ENCODE data around the gene PGAM2.

The PGAM2 gene

GRCh38 chr7:44060948-44061644, 4.3 kb downstream of the PGAM2 start:
- in situ Hi-C loops (cut with HindIII; ENCODE audit: low sequenced_read_pairs) = no loop called here
- no peak overlapping the region for H3K4me3 ChIP-seq (ENCODE audit: low read depth, low read length)
- DNase-seq (ENCODE audit: low read depth, low spot score) = no peak
- TF ChIP-seq, protein P1, sequence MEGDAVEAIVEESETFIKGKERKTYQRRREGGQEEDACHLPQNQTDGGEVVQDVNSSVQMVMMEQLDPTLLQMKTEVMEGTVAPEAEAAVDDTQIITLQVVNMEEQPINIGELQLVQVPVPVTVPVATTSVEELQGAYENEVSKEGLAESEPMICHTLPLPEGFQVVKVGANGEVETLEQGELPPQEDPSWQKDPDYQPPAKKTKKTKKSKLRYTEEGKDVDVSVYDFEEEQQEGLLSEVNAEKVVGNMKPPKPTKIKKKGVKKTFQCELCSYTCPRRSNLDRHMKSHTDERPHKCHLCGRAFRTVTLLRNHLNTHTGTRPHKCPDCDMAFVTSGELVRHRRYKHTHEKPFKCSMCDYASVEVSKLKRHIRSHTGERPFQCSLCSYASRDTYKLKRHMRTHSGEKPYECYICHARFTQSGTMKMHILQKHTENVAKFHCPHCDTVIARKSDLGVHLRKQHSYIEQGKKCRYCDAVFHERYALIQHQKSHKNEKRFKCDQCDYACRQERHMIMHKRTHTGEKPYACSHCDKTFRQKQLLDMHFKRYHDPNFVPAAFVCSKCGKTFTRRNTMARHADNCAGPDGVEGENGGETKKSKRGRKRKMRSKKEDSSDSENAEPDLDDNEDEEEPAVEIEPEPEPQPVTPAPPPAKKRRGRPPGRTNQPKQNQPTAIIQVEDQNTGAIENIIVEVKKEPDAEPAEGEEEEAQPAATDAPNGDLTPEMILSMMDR (IDR thresholded peaks at IDR 0.05; ENCODE audit: low read depth, low read length) = no peak

DNA sequence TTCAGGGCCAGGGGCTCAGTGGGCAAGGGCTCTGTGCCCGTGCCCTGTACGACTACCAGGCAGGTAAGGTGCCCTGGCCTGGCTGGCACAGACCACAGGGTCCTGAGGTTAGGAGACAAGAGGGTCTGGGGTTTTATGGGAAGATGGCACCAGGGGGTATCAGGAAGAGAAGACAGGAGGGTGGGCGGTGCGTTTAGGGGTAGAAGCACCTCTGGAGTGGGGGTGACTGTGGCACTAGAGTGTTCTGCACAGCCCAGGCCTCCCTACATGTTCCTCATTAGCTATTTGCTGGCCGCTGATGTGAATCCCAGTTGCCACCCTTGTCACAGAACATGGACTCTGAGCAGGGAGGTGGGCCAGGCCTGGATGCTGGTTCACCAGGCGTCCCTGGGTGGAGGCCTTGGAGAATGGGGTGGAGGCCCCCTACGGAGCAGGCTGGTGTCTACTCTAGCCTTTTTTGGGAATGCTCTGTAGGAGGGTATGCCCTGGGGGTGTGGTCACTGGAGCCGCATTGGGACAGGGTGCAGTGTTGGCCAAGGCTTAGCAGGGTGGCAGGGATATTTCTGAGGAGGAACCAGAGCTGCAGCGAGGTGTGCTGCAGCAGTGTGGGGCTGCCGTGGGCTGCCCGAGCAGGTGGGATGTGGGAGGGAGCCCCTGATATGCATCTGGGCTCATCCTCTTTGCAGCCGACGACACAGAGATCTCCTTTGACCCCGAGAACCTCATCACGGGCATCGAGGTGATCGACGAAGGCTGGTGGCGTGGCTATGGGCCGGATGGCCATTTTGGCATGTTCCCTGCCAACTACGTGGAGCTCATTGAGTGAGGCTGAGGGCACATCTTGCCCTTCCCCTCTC, 5.0 kb downstream of the PGAM2 start:
- in situ Hi-C loops (cut with HindIII; ENCODE audit: low sequenced_read_pairs) = no loop called here
- TF ChIP-seq, protein P1 (IDR thresholded peaks at IDR 0.05; ENCODE audit: low read depth, low read length) = no peak
- no peak overlapping the region for H3K4me3 ChIP-seq (ENCODE audit: low read depth, low read length)
- DNase-seq (ENCODE audit: low read depth, low spot score) = no peak

- in situ Hi-C loops (cut with HindIII; ENCODE audit: low sequenced_read_pairs) = no loop called here
- H3K4me3 ChIP-seq (ENCODE audit: low read depth, low read length) = no peak overlapping the region
- no peak for DNase-seq (ENCODE audit: low read depth, low spot score)
- TF ChIP-seq, protein P1 (IDR thresholded peaks at IDR 0.05; ENCODE audit: low read depth, low read length) = no peak
Observed at GRCh38 chr7:44059219-44060090, 5.9 kb downstream of the PGAM2 start.

DNA sequence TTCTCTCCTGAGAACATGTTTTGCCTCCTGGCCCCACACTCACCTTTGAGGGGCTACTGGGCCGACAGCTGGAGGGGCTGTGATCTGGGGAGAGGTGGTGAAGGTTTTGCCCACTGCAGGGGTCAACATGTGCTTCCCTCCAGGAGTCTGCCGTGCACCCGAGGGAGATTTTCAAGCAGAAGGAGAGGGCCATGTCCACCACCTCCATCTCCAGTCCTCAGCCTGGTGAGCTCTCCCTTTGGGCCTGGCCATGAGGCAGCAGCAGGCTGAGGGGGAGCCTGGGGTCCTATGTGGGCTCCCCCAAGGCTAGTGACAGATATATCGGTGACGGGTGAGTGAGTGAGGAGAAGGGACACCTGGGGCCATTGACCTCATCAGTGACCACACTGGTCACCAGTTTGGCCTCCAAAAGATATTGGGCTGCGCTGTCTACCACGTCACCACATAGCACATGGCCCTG, 6.6 kb downstream of the PGAM2 start:
- H3K4me3 ChIP-seq (ENCODE audit: low read depth, low read length) = no peak overlapping the region
- TF ChIP-seq, protein P1 (IDR thresholded peaks at IDR 0.05; ENCODE audit: low read depth, low read length) = no peak
- in situ Hi-C loops (cut with HindIII; ENCODE audit: low sequenced_read_pairs) = no loop called here
- no peak for DNase-seq (ENCODE audit: low read depth, low spot score)

- in situ Hi-C loops (cut with HindIII; ENCODE audit: low sequenced_read_pairs) = no loop called here
- no peak overlapping the region for H3K4me3 ChIP-seq (ENCODE audit: low read depth, low read length)
- TF ChIP-seq, protein P1 (IDR thresholded peaks at IDR 0.05; ENCODE audit: low read depth, low read length) = no peak
- no peak for DNase-seq (ENCODE audit: low read depth, low spot score)
Observed at GRCh38 chr7:44057849-44058758, 7.3 kb downstream of the PGAM2 start.
